T-helper 17 cell (primary cell): ENCODE measurements around the gene FABP3. TPM values are rescaled to one million over a fixed set of nuclear protein-coding genes. Genes with fewer than 3 reads are reported as not detected.

ENCODE experiments used
- ATAC-seq: fragments of 150-1000 bp; cut with Tn5 transposase; 2 replicates; pipeline ENCODE4 v1.10.0; 2021; ENCODE audit warnings: mild to moderate bottlenecking, moderate library complexity
- DNase-seq, 3 donors: peaks; one replicate each; pipeline versions ENCODE4 v3.0.0 to v3.0.0-alpha.2; 2020 to 2021
- H3K9me3 ChIP-seq: one replicate; pipeline ENCODE4 v1.7.0; 2013; ENCODE audit warnings: low read length, mild to moderate bottlenecking; ENCODE audit not compliant: control insufficient read depth, poor library complexity, severe bottlenecking
- H3K27ac Mint-ChIP-seq: one replicate; pipeline ENCODE4 v1.8.0; 2022; ENCODE audit warnings: mild to moderate bottlenecking, moderate library complexity, mixed read lengths
- H3K27me3 Mint-ChIP-seq: one replicate; pipeline ENCODE4 v1.8.0; 2022; ENCODE audit warnings: mixed read lengths
- H3K36me3 Mint-ChIP-seq: one replicate; pipeline ENCODE4 v1.8.0; 2022; ENCODE audit warnings: low read depth, mixed read lengths
- H3K4me1 Mint-ChIP-seq: one replicate; pipeline ENCODE4 v1.8.0; 2022; ENCODE audit warnings: mild to moderate bottlenecking, mixed read lengths
- H3K4me3 Mint-ChIP-seq: one replicate; pipeline ENCODE4 v1.8.0; 2022; ENCODE audit warnings: mild to moderate bottlenecking, moderate library complexity, mixed read lengths
- total RNA-seq, 4 donors: library from RNA in 2 of 4; stranded (reverse) in 2 of 4; gene quantifications; one replicate each; pipeline ENCODE4 v1.2.3 and lab custom pipeline; 2022 to 2026

The FABP3 gene
- total RNA-seq, 2 donors from 2014 or later = not detected

GRCh38 chr1:31348449-31348848 is 24.4 kb downstream of the FABP3 start:
- no peak for ATAC-seq
- peaks cover 2% of the 10 kb centered on the region for H3K4me1 Mint-ChIP-seq
- no peaks in the 10 kb centered on the region for H3K9me3 ChIP-seq
- DNase-seq = no peak
- no peak overlapping the region for H3K27ac Mint-ChIP-seq
- peaks cover 18% of the 10 kb centered on the region for H3K36me3 Mint-ChIP-seq
- H3K27me3 Mint-ChIP-seq = no peaks in the 10 kb centered on the region
- no peak overlapping the region for H3K4me3 Mint-ChIP-seq

DNA sequence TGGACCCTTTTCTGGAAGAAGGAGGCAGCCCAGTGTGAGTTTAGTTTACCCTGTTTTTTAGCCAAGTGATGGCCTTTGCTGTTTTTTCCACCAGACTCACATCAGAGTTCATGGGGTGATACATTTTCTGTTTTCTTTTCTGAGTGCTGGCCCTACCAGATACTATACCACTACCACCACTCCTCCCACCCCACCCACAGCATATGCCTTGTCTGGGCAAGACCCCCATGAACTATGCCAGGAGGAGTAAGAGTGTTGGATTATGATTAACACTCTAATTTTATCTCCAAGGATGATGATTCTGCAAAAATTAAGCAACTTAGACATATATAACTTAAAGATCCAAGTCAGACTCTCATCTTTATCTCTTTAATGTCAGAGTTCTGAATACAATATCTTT is 26.1 kb downstream of the FABP3 start:
- H3K27ac Mint-ChIP-seq = no peak overlapping the region
- DNase-seq (no peak), ATAC-seq (no peak)
- no peaks in the 10 kb centered on the region for H3K9me3 ChIP-seq
- H3K27me3 Mint-ChIP-seq = no peaks in the 10 kb centered on the region
- peaks cover 5% of the 10 kb centered on the region for H3K4me1 Mint-ChIP-seq
- H3K4me3 Mint-ChIP-seq = no peak overlapping the region
- H3K36me3 Mint-ChIP-seq = peaks cover 21% of the 10 kb centered on the region

DNA sequence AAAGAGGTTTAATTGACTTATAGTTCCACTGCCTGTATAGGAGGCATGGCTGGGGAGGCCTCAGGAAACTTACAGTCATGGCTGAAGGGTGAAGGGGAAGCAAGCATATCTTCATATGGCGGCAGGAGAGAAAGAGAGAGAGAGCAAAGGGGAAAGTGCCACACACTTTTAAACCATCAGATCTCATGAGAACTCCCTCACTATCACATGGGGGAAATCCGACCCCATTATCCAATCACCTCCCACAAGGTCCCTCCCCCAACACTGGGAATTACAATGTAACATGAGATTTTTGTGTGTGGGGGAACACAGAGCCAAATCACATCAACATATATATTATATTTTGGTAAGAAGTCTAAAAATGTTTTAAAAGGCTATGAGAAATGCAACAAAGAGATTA is 27.2 kb downstream of the FABP3 start:
- Mint-ChIP-seq H3K4me3 (no peak overlapping the region), H3K4me1 (peaks cover 5% of the 10 kb centered on the region), H3K36me3 (peaks cover 13% of the 10 kb centered on the region), H3K27me3 (no peaks in the 10 kb centered on the region), H3K27ac (no peak overlapping the region)
- DNase-seq = no peak
- ATAC-seq = no peak
- no peaks in the 10 kb centered on the region for H3K9me3 ChIP-seq

DNA sequence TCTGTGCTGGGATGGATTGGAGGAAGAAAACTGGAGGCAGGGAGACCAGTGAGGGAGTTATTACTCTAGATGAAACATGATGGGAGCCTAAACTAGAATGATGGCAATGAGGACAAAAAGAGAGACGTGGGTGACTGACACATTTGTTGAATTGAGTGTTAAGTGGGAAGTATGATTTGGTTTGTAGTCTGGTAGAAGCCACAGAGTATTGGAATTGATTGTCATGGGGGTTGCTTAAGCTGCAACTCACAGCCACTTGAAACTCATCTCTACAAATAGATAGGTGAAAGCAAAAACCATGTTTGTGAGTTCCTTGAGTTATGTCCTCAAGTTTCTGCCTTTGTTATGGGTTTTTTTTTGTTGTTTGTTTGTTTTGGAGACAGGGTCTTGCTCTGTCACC is 28.4 kb downstream of the FABP3 start:
- Mint-ChIP-seq H3K4me3 (no peak overlapping the region), H3K27me3 (no peaks in the 10 kb centered on the region), H3K36me3 (peaks cover 16% of the 10 kb centered on the region), H3K27ac (peak overlapping the region; percentile 49), H3K4me1 (peaks cover 5% of the 10 kb centered on the region)
- ATAC-seq = no peak
- no peak for DNase-seq
- H3K9me3 ChIP-seq = no peaks in the 10 kb centered on the region

GRCh38 chr1:31336687-31337467 is 36.0 kb downstream of the FABP3 start:
- Mint-ChIP-seq H3K4me3 (no peak overlapping the region), H3K4me1 (peaks cover 2% of the 10 kb centered on the region), H3K27me3 (no peaks in the 10 kb centered on the region), H3K36me3 (peaks cover 9% of the 10 kb centered on the region), H3K27ac (no peak overlapping the region)
- H3K9me3 ChIP-seq = no peaks in the 10 kb centered on the region
- DNase-seq (no peak), ATAC-seq (no peak)

DNA sequence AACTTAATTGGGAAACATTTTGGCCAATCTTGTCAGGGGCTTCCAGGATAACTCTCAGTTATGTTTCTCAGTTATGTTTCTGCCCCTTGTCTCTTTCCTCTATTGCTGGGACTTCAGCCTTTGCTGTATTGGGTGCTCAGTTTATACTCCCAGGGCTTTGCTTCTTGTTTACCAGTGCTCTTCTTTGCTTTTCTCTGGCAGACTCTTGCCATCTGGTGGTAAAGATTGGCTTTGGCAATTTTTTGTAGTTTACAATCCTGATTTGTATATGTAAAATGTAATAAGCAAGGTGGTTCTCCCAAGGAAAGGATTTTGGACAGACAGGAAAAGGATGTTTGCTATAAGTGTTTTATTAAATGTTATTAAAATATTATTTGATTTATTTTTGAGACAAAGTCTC is 37.9 kb downstream of the FABP3 start:
- Mint-ChIP-seq H3K36me3 (peaks cover 9% of the 10 kb centered on the region), H3K4me3 (no peak overlapping the region), H3K27me3 (no peaks in the 10 kb centered on the region), H3K27ac (no peak overlapping the region), H3K4me1 (peaks cover 2% of the 10 kb centered on the region)
- DNase-seq (no peak), ATAC-seq (no peak)
- no peaks in the 10 kb centered on the region for H3K9me3 ChIP-seq

DNA sequence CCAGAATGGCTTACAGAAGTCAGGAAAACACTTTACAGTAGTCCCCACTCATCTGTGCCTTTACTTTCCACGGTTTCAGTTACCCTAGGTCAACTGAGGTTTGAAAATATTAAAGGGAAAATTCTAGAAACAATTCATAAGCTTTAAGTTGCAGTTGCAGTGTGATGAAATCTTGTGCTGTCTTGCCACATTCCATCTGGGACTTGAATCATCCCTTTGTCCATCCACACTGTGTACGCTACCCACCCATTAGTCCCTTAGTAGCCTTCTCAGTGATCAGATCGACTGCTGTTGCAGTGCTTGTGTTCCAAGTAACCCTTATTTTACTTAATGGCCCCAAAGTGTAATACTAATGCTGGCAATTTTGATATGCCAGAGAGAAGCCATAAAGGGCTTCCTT is 45.5 kb downstream of the FABP3 start:
- no peak for DNase-seq
- no peak overlapping the region for H3K4me3 Mint-ChIP-seq
- no peak for ATAC-seq
- peaks cover 2% of the 10 kb centered on the region for H3K4me1 Mint-ChIP-seq
- H3K9me3 ChIP-seq = no peaks in the 10 kb centered on the region
- no peak overlapping the region for H3K27ac Mint-ChIP-seq
- H3K27me3 Mint-ChIP-seq = no peaks in the 10 kb centered on the region
- no peaks in the 10 kb centered on the region for H3K36me3 Mint-ChIP-seq

DNA sequence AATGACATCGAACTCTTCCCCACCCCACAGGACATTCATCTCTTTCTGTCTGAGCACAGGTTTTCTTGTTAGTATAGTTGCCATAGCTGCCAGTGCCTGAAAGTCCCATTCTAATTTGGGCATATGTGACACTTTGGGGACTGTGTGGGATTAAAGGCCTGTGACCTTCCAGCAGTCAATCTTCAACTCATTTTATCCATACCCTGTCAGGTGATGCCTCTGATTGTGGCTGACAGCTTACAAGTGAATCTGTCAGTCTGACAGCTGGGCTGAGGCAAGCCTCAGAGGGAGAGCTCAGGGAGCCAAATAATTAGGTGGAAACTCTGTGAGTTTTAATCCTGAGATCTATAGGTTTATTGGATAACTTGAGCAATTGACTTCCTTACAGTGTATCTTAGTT is 46.4 kb downstream of the FABP3 start:
- H3K4me1 Mint-ChIP-seq = peaks cover 2% of the 10 kb centered on the region
- no peak overlapping the region for H3K4me3 Mint-ChIP-seq
- DNase-seq (no peak), ATAC-seq (no peak)
- H3K36me3 Mint-ChIP-seq = no peaks in the 10 kb centered on the region
- H3K27me3 Mint-ChIP-seq = no peaks in the 10 kb centered on the region
- H3K27ac Mint-ChIP-seq = no peak overlapping the region
- no peaks in the 10 kb centered on the region for H3K9me3 ChIP-seq

- H3K27ac Mint-ChIP-seq = no peak overlapping the region
- H3K9me3 ChIP-seq = no peaks in the 10 kb centered on the region
- ATAC-seq = no peak
- H3K4me1 Mint-ChIP-seq = peaks cover 2% of the 10 kb centered on the region
- H3K27me3 Mint-ChIP-seq = no peaks in the 10 kb centered on the region
- H3K36me3 Mint-ChIP-seq = peaks cover 2% of the 10 kb centered on the region
- no peak for DNase-seq
- H3K4me3 Mint-ChIP-seq = no peak overlapping the region
Observed at GRCh38 chr1:31324992-31325391, 47.9 kb downstream of the FABP3 start.

- Mint-ChIP-seq H3K27me3 (no peaks in the 10 kb centered on the region), H3K4me3 (no peak overlapping the region), H3K27ac (no peak overlapping the region), H3K4me1 (peaks cover 2% of the 10 kb centered on the region), H3K36me3 (peaks cover 2% of the 10 kb centered on the region)
- ATAC-seq (no peak), DNase-seq (no peak)
- no peaks in the 10 kb centered on the region for H3K9me3 ChIP-seq
Observed at GRCh38 chr1:31324093-31324492, 48.8 kb downstream of the FABP3 start.

- no peak for ATAC-seq
- H3K36me3 Mint-ChIP-seq = peaks cover 6% of the 10 kb centered on the region
- no peak for DNase-seq
Observed at GRCh38 chr1:31318146-31318545, 54.7 kb downstream of the FABP3 start.

GRCh38 chr1:31315902-31316301 is 57.0 kb downstream of the FABP3 start:
- H3K27ac Mint-ChIP-seq = no peak overlapping the region
- no peak for DNase-seq
- no peaks in the 10 kb centered on the region for H3K9me3 ChIP-seq
- H3K36me3 Mint-ChIP-seq = peaks cover 6% of the 10 kb centered on the region
- ATAC-seq = no peak
- peaks cover 3% of the 10 kb centered on the region for H3K4me1 Mint-ChIP-seq
- no peak overlapping the region for H3K4me3 Mint-ChIP-seq
- no peaks in the 10 kb centered on the region for H3K27me3 Mint-ChIP-seq

More at GRCh38 chr1:31318146-31318545, 54.7 kb downstream of the FABP3 start:
- Mint-ChIP-seq H3K4me1 (peaks cover 3% of the 10 kb centered on the region), H3K27me3 (no peaks in the 10 kb centered on the region), H3K4me3 (no peak overlapping the region), H3K27ac (no peak overlapping the region)
- no peaks in the 10 kb centered on the region for H3K9me3 ChIP-seq
